Daoy (cell line): ENCODE measurements around the gene ERAL1. TPM values are rescaled to one million over a fixed set of nuclear protein-coding genes. Genes with fewer than 3 reads are reported as not detected.
"Not testable (repeated sequence)": the region's sequence is repeated elsewhere in the genome, so short reads cannot be mapped to it uniquely, and the experiment has no call there.

Experiments
- DNase-seq: peaks from one replicate; pipeline ENCODE4 v3.0.0-alpha.2; 2015; ENCODE audit warnings: low read depth
- total RNA-seq: library from RNA; depleted of rRNA; stranded (reverse); fragments of >200 nt; shearing (Covaris generic); gene quantifications from 2 replicates; pipeline ENCODE4 v1.2.3, GENCODE V29; 2014; rRNA removed

Gene ERAL1
- 26.4 and 38.4 TPM in 2 replicates for total RNA-seq

- DNase-seq: peak; percentile 92
Observed at GRCh38 chr17:28854457-28855335, at the start of gene ERAL1. Gene ERAL1, plus strand, starts transcription at chr17:28855016. Its CDS starts 19 bp downstream, at chr17:28855035.

GRCh38 chr17:28807925-28808634, 46.7 kb upstream of the ERAL1 start:
- peak; percentile 78 for DNase-seq

DNA sequence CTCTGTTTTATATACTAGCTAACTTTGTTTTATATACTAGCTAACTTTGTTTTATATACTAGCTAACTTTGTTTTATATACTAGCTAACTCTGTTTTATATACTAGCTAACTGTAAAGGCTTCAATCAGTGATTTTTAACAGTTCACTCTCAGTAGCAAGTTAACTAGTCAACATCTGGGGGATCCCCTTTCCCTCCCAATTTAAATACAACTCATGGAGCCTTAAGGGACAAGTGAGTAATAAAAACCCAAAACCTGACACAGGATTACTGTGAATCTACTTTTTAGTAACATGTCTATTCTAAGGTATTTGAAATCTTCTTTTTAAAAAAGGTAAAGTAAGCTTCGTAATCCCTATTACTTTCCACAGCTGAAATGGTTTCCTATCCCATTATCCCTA, 44.4 kb upstream of the ERAL1 start:
- DNase-seq: no peak

DNA sequence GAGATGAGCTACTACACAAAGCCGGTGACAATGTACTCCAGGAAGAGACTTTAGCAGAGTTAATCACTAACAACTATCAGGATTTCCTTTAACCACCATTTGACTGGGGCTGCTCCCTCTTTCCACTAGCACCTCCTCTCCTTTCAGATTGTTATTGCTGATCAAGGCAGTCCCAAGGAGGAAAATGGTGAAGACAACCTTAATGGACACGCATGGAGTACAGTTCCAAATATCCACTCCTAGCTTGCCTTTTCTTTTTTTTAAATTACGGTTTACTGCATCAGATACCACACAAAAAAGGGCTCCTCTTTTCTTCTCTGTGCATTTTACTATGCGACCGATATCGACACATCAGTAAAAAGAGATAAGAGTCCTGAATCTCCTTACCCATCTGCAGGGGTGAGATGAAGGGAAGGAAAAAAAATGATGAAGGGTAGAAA, 43.1 kb upstream of the ERAL1 start:
- peak; percentile 27 for DNase-seq

DNA sequence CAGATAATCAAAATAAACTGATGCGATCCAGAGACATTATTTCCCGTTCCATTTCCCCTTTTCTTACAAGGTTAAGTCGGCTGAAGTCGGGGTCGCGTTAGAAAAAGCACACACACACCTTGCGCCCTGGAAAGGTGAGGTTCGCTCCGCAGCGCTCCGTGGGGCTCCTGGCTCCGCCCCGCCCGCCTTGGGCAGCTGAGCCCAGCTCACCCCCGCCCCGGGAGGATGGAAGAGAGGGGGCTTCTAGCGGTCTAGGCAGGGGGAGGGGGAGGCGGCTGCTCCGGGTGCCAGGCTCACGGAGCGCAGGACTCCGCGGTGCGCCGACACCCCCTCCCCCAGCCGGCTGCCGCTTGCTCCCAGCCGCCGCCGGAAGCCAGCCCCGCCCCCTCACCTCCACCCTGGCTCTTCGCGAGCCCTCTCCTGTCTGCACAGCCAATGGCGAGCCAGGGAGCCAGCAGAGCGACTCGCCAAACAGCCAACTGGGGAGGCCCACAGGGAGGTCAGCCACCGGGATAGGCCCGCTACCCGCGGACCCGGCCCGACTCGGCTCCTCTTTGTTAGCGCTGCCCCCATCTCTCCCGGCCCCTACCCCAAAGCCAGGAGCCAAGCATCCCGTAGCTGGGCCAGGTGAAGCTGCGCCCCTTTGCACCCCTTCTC, 42.6 kb upstream of the ERAL1 start:
- DNase-seq: peak; percentile 99

DNA sequence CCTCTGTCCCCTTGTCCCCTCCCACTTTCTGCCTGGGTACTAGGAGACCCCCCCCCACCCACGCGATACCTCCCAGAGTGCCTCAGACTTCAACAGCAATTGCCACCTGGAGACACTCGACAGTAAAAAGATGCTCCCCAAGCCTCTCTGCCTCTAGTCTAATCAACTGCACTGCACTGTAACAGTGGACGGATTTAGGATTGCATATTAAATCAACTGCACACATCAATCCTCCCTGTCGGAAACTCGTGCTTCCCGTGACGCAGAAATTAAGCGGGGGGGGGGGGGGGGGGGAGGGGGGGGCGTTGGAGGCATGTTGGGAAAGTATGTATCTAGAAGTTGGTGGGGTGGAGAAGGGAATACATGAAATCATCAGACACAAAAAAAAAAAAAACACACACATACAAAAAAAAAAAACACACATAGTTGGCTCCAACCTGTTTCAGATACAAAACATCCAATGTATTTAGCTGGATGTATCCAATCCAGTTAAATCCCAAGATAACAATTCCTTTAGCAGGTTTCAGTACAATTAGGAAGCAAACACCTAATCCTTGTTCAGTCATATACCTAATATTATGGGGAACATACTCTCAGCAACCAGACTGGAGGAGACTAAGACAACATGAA, 42.0 kb upstream of the ERAL1 start:
- no peak for DNase-seq

- no peak for DNase-seq
Observed at GRCh38 chr17:28816540-28816939, 38.3 kb upstream of the ERAL1 start.

GRCh38 chr17:28818819-28819221, 36.0 kb upstream of the ERAL1 start:
- no peak for DNase-seq

- DNase-seq: no peak
Observed at GRCh38 chr17:28819582-28819981, 35.2 kb upstream of the ERAL1 start.

DNA sequence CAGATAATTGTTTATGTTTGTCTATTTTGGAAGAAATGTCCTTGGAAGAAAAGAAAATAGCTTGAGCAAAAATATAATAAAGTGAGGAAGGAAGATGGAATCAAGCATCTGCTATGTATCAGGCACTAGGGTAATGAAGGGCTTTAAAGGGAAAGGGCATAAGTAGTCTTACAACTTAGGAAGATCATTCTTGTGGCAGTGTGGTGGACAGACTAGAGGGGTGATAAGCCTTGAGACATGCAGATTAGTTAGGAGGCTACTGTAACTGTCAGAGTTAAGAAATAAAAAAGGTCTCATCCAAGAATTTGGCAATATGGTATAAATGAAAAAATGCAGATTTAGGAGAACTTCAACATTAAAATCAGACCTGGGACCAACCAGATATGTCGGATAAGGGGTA, 27.1 kb upstream of the ERAL1 start:
- DNase-seq: no peak

DNA sequence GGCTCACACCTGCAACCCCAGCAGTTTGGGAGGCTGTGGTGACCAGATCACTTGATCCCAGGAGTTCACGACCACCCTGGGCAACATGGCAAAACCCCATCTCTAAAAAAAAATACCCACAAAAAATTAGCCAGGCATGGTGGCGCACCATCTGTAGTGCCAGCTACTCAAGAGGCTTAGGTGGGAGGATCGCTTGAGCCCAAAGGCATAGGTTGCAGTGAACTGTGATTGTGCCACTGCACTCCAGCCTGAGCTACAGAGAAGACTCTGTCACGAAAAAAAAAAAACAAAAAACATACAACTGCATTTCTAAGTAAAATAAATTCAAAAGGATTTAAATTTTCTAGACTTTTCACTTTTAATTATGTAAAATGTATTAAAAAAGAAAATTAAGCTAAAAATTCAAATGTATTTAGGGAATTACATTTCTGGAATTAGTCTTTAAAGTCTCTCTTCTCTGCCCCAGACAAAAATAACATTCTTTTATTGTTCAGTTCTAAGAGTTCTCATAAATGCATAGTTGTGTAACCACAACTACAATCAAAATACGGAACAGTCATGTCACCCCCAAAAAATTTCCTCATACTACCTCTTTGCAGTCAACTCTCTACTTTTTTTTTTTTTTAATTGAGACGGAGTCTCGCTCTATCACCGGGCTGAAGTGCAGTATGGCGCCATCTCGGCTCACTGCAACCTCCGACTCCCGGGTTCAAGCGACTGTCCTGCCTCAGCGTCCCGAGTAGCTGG, 26.3 kb upstream of the ERAL1 start:
- no peak for DNase-seq

- DNase-seq: no peak
Observed at GRCh38 chr17:28834420-28834819, 20.4 kb upstream of the ERAL1 start.

DNA sequence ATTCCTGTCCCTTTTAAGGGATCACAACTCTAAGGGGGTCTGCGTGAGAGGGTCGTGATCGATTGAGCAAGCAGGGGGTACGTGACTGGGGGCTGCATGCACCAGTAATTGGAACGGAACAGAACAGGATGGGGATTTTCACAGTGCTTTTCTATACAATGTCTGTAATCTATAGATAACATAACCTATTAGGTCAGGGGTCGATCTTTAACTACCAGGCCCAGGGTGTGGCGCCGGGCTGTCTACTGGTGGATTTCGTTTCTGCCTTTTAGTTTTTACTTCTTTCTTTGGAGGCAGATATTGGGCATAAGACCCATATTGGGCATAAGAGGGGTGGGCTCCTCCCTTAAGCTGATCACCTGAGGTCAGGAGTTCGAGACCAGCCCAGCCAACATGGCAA, 18.3 kb upstream of the ERAL1 start:
- not testable (repeated sequence) for DNase-seq

- DNase-seq: no peak
Observed at GRCh38 chr17:28839221-28839620, 15.6 kb upstream of the ERAL1 start.

- DNase-seq: no peak
Observed at GRCh38 chr17:28841901-28842281, 12.9 kb upstream of the ERAL1 start.

DNA sequence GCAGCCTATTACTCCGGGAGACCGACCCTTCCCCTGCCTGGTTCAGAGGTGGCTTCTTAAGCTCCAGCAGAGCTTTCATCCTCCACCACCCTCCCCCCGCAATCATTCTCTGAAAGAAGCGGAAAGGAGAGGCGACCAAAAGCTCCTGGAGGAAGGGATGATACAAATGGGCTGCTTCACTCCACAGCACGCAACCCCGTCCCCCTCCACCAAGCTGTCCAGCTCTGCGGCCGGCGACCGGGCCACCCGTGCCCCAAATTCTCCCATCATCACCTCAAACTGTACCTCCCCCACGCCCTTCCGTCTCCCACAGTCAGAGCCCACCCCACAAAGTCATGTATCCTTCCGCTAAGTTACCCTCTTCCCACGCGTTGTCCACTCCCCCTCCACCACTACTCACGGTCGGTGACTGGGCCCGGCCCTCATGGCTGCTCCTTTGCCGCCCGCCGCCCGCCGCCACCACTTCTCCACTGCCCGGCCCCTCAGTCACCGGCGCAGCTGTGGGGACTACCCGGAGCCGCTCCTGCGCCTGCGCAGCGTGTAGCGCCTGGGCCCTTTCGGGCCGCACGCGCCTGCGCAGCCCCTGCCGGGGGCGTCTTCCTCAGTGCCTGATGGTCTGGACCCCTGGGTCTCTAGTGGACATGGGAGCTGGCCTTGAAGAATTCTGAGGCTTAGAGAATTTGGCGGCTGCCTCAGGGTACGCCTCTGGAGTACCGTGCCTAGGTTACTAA, 12.4 kb upstream of the ERAL1 start, which contains the start of gene FAM222B:
Gene FAM222B, minus strand, starts transcription at position 509 of the 731 bp plus-strand sequence. CDS start 76,123 bp downstream, outside the sequence.
- peak; percentile 92 for DNase-seq

DNA sequence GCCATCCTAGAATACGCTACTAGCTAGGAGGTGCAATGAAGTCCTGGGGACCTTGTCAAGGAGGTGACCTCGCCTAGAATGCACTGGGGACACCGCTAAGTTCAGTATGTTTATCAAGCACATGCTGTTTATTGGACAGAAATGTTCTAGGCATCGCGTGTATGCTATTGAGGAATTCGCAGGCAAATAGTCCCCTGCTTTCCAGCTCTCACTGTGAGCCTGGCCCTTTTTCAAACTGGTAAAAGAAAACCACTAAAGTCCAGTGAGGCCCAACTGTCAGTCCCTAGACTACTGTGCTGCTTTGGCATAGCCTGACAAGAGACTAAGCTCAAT, 11.0 kb upstream of the ERAL1 start:
- DNase-seq: no peak

DNA sequence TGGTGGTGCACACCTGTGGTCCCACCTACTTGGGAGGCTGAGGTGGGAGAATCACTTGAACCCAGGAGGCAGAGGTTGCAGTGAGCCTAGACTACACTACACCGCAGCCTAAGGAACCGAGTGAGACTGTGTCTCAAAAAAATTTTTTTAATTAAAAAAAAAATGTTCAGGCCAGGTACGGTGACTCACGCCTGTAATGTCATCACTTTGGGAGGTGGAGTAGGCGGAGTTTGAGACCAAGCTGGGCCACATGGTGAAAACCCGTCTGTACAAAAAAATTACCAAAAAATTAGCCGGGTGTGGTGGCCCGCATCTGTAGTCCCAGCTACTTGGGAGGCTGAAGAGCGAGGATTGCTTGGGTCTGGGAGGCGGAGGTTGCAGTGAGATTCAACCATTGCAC, 8.6 kb upstream of the ERAL1 start:
- no peak for DNase-seq

DNA sequence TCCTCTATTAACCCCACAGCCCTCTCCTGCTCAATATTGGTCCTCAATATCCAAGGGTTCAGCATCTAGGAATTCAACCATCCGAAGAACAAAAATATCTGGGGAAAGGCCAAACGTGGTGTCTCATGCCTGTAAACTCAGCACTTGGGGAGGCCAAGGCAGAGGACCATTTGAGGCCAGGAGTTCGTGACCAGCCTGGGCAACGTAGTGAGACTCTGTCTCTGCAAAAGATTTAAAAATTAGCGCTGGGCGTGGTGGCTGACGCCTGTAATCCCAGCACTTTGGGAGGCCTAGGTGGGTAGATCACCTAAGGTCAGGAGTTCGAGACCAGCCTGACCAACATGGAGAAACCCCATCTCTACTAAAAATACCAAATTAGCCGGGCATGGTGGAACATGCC, 8.1 kb upstream of the ERAL1 start:
- not testable (repeated sequence) for DNase-seq

DNA sequence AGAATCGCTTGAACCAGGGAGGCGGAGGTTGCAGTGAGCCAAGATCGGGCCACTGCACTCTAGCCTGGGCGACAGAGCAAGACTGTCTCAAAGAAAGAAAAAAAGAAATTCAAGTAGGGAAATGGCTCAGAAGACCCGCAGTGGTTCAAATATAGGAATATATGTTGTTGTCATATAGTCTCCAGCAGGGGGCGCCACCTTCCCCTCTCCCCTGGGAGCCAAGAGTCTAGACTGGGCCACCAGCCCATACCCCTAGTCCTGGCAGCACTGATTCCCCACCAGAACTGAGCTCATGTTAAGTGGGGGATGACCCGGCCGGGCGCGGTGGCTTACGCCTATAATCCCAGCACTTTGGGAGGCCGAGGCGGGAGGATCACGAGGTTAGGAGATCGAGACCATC, 6.1 kb upstream of the ERAL1 start:
- peak; percentile 42 for DNase-seq

DNA sequence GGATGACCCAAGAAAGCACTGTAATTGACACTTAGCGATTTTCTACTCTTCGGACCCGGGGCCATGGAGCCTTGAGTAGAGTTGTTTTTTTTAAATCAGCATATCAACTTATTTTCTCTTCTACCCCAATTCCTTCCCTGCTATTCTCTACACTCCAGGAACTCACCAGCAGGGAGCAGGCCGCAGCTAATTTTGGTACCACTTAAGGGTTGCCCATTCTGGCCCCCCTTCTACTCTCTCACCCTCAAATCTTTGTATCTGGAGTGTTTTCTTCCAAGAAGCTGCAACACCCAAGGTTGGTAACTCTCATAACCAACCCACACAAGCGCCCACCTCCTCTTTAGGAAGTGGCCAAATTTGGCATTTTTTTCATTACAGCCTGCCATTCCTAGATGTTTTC, 5.5 kb upstream of the ERAL1 start:
- no peak for DNase-seq
